Lung (tissue), 12 donors: ENCODE data around the gene TMEM123. TPM values are rescaled to one million over a fixed set of nuclear protein-coding genes. Genes with fewer than 3 reads are reported as not detected.
A peak's percentile ranks its signal among the peaks of the same experiment; 100 is the strongest.

ENCODE experiments used
- ATAC-seq: fragments of 200-7000 bp; cut with Tn5 transposase; one replicate; pipeline ENCODE4 v1.9.1; 2020; ENCODE audit warnings: moderate number of reproducible peaks; ENCODE audit not compliant: insufficient read depth, low FRiP score
- DNase-seq, 3 donors: peaks; one replicate each; pipeline ENCODE4 v3.0.0-alpha.2; 2013 to 2017
- H3K27ac ChIP-seq, 2 donors: one replicate each; pipeline ENCODE4 v1.5.1; 2013; ENCODE audit warnings: mild to moderate bottlenecking in 2 of 2, moderate library complexity in 2 of 2, control low read depth in 1 of 2, inconsistent platforms in 1 of 2, low read depth in 1 of 2, low read length in 1 of 2
- H3K27me3 ChIP-seq, 3 donors: one replicate each; pipeline ENCODE4 v1.5.1; 2013; ENCODE audit warnings: low read length in 2 of 3; ENCODE audit not compliant: control insufficient read depth in 3 of 3, insufficient read depth in 3 of 3
- H3K36me3 ChIP-seq, 4 donors: one replicate each; pipeline ENCODE4 v1.5.1; 2013; ENCODE audit warnings: low read length in 4 of 4, mild to moderate bottlenecking in 1 of 4, moderate library complexity in 1 of 4; ENCODE audit not compliant: control insufficient read depth in 4 of 4, insufficient read depth in 4 of 4
- H3K4me1 ChIP-seq, 5 donors: one replicate each; pipeline ENCODE4 v1.5.1; 2013; ENCODE audit warnings: low read length in 5 of 5, mild to moderate bottlenecking in 2 of 5, moderate library complexity in 1 of 5; ENCODE audit not compliant: control insufficient read depth in 5 of 5, insufficient read depth in 5 of 5
- H3K4me3 ChIP-seq: one replicate; pipeline ENCODE4 v1.5.1; 2013; ENCODE audit warnings: mild to moderate bottlenecking, control low read depth, moderate library complexity
- H3K9ac ChIP-seq, 2 donors: one replicate each; pipeline ENCODE4 v1.5.1; 2013; ENCODE audit warnings: low read length in 2 of 2, control low read depth in 1 of 2; ENCODE audit not compliant: insufficient read depth in 1 of 2
- H3K9me3 ChIP-seq, 4 donors: one replicate each; pipeline ENCODE4 v1.5.1; 2013; ENCODE audit warnings: low read length in 3 of 4, mild to moderate bottlenecking in 1 of 4, moderate library complexity in 1 of 4; ENCODE audit not compliant: control insufficient read depth in 4 of 4, insufficient read depth in 3 of 4
- WGBS, 2 donors: extraction: QIAGEN DNeasy Blood & Tissue Kit; methylation state at CpG; one replicate each; pipeline ENCODE4 v1.1.7; 2013; 5-methylcytosine and 5-hydroxymethylcytosine counted together
- polyA plus RNA-seq, 2 donors: library from polyadenylated mRNA; stranded (reverse); fragments of 200-250 nt; gene quantifications; one replicate each; pipeline ENCODE4 v1.2.1, GENCODE V29; 2013
- total RNA-seq, 2 donors: library from RNA; depleted of rRNA in 1 of 2; stranded (reverse); fragments of >200 nt in 1 of 2; gene quantifications; one replicate each; pipeline ENCODE4 v1.2.1, GENCODE V29; 2014 to 2021
- TF ChIP-seq, protein P1 (sequence below): IDR thresholded peaks from 2 replicates; pipeline ENCODE4 v1.5.1; 2012; ENCODE audit warnings: mild to moderate bottlenecking; ENCODE audit errors: control extremely low read depth, extremely low read depth
- donor health status: control.
- donor health status: control.
- donor health status: Bipolar disorder and iron deficiency.
- donor health status: healthy.
- donor health status: DM: yes; HTN: yes; CAD: no.

Gene TMEM123
- total and polyA plus RNA-seq, 4 donors = 53.6 to 245 (median 100) TPM

DNA sequence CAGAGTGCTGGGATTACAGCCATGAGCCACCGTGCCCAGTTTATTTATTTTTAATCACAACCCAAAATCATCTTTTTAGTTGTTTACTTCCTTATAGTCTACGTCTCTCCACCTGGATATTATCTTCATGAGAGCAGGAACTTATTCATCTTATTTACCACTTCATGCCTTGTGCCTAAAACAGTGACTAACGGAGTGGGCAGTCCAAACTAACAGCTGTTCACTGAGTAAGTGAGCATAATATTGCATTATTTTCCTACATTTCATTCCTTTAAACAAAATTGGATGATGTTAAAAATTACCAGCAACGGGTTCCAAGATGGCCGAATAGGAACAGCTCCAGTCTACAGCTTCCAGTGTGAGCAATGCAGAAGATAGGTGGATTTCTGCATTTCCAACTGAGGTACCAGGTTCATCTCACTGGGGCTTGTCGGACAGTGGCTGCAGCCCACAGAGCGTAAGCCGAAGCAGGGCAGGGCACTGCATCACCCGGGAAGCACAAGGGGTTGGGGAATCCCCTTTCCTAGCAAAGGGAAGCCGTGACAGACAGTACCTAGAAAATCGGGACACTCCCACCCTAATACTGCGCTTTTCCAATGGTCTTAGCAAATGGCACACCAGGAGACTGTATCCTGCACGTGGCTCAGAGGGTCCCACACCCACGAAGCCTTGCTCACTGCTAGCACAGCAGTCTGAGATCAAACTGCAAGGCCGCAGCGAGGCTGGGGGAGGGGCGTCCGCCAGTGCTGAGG lies 14.1 kb downstream of the TMEM123 start:
- WGBS, 2 donors = 71 to 83% methylated on average over 18 of the region's 18 CpGs
- DNase-seq (peak in 1 of 3 donors; percentile 25), ATAC-seq (no peak)
- peak overlapping the region in 1 of 2 donors; percentile 16 for H3K27ac ChIP-seq
- TF ChIP-seq, protein P1, sequence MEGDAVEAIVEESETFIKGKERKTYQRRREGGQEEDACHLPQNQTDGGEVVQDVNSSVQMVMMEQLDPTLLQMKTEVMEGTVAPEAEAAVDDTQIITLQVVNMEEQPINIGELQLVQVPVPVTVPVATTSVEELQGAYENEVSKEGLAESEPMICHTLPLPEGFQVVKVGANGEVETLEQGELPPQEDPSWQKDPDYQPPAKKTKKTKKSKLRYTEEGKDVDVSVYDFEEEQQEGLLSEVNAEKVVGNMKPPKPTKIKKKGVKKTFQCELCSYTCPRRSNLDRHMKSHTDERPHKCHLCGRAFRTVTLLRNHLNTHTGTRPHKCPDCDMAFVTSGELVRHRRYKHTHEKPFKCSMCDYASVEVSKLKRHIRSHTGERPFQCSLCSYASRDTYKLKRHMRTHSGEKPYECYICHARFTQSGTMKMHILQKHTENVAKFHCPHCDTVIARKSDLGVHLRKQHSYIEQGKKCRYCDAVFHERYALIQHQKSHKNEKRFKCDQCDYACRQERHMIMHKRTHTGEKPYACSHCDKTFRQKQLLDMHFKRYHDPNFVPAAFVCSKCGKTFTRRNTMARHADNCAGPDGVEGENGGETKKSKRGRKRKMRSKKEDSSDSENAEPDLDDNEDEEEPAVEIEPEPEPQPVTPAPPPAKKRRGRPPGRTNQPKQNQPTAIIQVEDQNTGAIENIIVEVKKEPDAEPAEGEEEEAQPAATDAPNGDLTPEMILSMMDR = no peak
- H3K9ac ChIP-seq = no peak overlapping the region
- no peaks in the 10 kb centered on the region for H3K9me3 ChIP-seq
- no peak overlapping the region for H3K4me3 ChIP-seq
- no peaks in the 10 kb centered on the region for H3K27me3 ChIP-seq
- peaks cover 0 to 11% (median 0%) of the 10 kb centered on the region in 5 donors for H3K4me1 ChIP-seq
- H3K36me3 ChIP-seq = peaks cover 0 to 2% (median 0%) of the 10 kb centered on the region in 4 donors

- Histone ChIP-seq H3K27ac (no peak overlapping the region), H3K9ac (no peak overlapping the region), H3K27me3 (no peaks in the 10 kb centered on the region), H3K9me3 (peaks cover 0 to 2% (median 0%) of the 10 kb centered on the region in 4 donors), H3K36me3 (peaks cover 0 to 2% (median 0%) of the 10 kb centered on the region in 4 donors), H3K4me1 (peaks cover 0 to 11% (median 0%) of the 10 kb centered on the region in 5 donors), H3K4me3 (no peak overlapping the region)
- no peak for DNase-seq
- WGBS, 2 donors = 78 to 79% methylated on average over 2 of the region's 2 CpGs
- no peak for ATAC-seq
- TF ChIP-seq, protein P1 = no peak
These were observed 14.8 kb downstream of the TMEM123 start for GRCh38 chr11:102437727-102438126.

- no peaks in the 10 kb centered on the region for H3K27me3 ChIP-seq
- H3K9me3 ChIP-seq = peaks cover 0 to 2% (median 0%) of the 10 kb centered on the region in 4 donors
- TF ChIP-seq, protein P1 = no peak
- ATAC-seq (no peak), DNase-seq (no peak)
- H3K4me3 ChIP-seq = no peak overlapping the region
- no peak overlapping the region for H3K27ac ChIP-seq
- peaks cover 0 to 2% (median 0%) of the 10 kb centered on the region in 4 donors for H3K36me3 ChIP-seq
- peaks cover 0 to 11% (median 0%) of the 10 kb centered on the region in 5 donors for H3K4me1 ChIP-seq
- H3K9ac ChIP-seq = no peak overlapping the region
- WGBS, 2 donors = 88 to 92% methylated on average over 2 of the region's 2 CpGs
These were observed 15.6 kb downstream of the TMEM123 start for GRCh38 chr11:102436976-102437375.
